DMS79 (cell line): Measurements from ENCODE around the gene SLC22A6.
"Not testable (repeated sequence)": the region's sequence is repeated elsewhere in the genome, so short reads cannot be mapped to it uniquely, and the experiment has no call there.

ENCODE experiments used
- DNase-seq: peaks from one replicate; lab custom pipeline; 2025; lab: John Stamatoyannopoulos, UW

SLC22A6 gene

DNA sequence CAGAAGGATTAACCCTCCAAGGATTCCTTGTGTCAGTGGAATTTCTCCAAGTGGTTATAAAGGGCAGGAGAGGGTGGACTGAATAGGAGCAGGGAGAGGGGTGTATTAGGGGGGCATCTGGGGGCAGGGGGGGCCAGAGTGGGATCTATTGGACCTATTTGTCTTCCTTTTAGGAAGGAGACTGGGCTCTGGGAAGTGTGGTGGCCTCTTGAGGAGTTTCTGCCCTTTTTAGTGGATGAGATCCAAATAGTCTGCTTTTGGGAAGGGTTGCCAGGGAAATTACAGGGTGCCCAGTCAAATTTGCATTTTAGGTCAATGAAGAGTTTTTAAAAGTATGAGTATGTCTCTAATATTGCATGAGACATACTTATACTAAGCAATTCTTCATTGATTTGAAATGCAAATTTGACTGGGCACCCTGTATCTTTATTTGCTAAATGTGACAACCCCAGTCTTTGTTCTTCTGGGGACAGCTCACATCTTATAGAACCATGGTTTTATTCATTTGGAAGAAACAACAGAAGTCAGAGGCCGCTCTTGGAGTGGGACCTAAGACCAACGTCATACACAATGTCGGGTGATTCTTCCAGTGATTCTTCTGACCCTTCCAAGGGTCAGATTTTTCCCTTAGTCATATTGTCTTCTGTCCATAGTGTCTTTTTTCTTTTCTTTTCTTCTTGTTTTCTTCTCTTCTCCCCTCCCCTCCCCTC lies 429 bp upstream of the SLC22A6 start:
- DNase-seq: no peak

DNA sequence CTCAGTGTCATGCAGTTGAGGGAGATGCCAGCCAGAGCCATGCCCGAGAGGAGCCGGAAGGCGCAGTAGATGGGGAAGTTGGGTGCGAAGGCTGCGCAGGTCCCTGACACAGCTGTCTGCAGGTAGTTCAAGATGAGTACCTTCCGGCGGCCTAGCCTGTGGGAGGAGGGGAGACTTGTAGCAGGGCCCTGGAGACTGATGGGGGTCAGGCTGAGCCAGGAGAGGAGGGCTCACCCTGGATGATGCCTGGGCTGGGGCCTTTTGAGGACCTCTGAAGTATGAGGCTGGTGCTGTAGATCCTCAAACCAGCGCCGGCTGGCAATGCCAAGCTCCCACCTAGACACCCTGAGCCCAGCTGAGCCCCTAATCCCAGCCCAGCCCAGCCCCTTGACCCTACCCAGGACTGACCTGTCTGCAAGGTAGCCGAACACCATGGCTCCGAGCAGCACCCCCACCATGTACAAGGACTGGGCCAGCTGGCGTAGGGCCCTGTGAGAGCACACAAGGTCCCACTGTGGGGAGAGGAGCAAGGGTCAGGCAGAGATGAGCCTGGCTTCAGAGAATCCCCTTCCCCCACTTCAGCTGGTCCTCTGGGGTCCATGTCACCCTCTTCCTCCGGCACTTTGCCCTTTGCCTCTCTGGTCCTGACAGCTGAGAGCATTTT lies 1.1 kb downstream of the SLC22A6 start:
- no peak for DNase-seq

GRCh38 chr11:62981743-62982142 lies 3.0 kb downstream of the SLC22A6 start:
- DNase-seq: no peak

- DNase-seq: no peak
These were observed 4.5 kb downstream of the SLC22A6 start for GRCh38 chr11:62980133-62980760.

DNA sequence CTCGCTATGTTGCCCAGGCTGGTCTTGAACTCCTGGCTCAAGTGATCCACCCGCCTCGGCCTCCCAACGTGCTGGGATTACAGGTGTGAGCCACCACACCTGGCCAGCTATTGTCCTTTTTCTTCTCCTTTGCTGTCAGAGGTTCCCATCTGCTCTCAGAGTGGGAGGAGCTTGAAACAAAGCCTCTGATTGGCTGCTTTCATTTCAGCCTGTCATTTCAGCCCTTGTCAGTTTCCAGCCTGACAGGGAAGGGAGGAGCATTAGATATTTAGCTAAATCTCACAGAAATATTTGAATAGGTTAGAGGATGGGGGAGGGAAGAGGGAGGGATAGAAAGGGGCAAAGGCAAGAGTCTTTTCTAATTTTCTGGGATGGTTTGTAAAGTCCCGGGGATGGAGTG lies 8.7 kb downstream of the SLC22A6 start:
- DNase-seq: no peak

DNA sequence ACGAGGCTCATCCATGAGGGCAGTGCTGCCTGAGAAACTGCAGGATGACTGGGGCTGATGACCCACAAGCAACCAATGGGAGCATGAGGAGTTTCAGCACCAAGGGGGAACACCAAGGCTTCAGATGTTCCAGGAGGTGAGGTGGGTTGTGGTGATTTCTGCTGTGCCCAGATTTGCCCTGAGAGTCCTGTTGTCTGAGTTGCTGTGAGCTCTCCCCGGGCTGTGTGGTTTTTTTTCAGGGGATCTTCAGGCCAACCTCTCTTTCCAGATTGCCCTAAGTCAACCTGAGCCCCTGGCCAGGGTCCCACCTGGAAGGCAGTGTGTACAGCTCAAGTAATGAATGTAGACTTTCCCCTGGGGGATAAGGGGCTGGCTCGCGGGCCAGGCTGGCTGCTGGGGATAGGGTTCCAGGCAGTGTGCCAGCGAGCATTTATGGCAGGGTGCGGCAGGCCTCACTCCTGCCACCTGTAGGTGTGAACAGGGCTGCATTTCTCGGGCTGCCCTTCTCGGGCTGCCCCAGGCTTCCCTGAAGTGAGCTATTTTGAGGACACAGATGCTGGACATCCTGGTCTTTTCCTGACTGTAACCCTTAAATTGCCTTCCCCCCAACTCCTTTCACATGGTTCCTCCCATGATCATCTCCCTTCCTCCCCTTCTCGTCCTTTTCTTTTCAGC lies 9.8 kb downstream of the SLC22A6 start:
- peak; percentile 33 for DNase-seq

GRCh38 chr11:62965574-62965973 lies 19.2 kb downstream of the SLC22A6 start:
- no peak for DNase-seq

DNA sequence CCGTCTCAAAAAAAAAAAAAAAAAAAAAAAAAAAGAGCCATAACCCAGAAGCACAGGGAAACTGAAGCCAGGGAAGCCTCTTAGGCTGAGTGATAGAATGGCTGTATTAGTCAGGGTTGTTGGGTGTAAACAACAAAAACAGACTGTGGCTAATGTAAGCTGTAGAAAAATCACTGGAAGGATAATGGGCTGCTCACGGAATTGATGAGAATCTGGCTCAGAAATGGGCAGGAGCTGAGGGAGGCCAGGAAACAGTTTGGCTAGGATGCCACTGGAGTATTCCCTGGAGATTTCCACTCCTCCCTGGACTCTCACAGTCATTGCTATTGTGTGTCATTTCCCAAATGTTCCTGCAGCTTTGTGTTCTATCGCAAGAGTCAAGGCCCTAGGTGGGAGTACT lies 22.4 kb downstream of the SLC22A6 start:
- DNase-seq: no peak

DNA sequence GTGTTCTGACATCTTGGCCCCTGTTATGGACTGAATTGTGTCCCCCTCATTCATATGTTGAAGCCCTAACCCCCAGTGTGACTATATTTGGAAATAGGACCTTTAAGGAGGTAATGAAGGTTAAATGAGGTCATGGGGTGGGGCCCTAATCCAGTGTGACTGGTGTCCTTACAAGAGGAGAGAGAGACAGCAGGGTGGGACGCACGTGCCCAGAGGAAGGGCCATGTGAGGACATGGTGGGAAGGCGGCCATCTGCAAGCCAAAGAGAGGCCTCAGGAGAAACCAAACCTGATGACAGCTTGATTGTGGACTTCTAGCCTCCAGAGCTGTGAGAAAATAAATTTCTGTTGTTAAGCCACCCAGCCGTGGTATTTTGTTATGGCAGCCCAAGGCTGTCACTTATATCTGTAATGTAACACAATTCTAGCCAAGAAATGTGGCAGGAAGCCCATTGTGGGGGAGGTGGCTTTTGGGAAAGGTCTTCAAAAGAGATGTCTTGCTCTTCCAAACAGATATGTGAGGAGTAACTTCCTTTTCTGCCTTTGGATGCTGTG lies 23.7 kb downstream of the SLC22A6 start:
- DNase-seq: no peak

- DNase-seq: no peak
These were observed 25.3 kb downstream of the SLC22A6 start for GRCh38 chr11:62959422-62959980.

- DNase-seq: no peak
These were observed 26.0 kb downstream of the SLC22A6 start for GRCh38 chr11:62958547-62959421.

GRCh38 chr11:62957147-62957546 lies 27.6 kb downstream of the SLC22A6 start:
- DNase-seq: no peak

DNA sequence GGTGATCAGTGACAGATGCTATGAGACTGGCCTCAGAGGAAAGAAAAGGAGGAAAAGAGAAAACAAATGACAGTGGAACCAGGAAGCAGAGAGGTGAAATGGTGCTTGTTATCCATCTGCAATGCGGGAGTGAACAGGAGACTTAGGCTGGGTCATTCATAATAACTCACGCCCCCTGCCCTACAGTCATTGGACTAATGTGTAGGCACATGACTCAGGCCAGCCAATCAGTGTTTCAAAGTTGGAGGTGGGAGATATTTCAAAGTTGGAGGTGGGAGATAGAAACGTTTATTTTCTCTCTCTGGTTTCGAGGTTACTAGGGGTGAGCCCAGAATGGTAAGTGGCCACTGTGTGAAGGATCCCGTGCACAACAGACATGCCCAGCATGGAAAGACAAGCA lies 30.3 kb downstream of the SLC22A6 start:
- no peak for DNase-seq

- DNase-seq: no peak
These were observed 31.0 kb downstream of the SLC22A6 start for GRCh38 chr11:62953811-62954210.

DNA sequence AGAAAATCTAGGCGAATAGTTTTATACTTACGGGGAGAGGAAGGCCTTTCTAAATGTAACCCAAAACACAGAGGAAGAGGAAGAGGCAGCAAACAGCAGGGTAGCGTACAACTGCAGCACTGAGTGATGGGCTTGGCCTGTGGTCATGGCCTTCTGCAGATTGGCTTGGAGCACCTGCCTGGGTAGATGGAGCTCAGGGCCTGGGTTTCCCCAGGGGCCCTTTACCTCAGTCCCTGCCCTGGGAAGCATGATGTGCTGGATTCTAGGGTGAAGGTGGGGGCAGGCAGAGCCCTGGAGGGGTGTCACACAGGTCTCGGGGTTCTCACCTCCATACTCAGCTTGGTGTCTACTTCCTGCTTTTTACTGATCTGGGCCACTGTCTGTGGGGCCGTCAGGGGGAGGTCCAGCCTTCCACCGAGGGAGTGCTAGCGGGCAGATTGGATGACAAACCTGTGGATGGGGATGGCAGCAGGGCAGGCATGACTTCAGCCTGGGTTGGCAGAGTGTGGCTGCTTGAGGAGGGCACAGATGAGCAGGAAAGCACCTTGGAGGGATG lies 35.9 kb downstream of the SLC22A6 start:
- no peak for DNase-seq

- not testable (repeated sequence) for DNase-seq
These were observed 39.2 kb downstream of the SLC22A6 start for GRCh38 chr11:62945538-62945937.

GRCh38 chr11:62937528-62937927 lies 47.2 kb downstream of the SLC22A6 start:
- DNase-seq: not testable (repeated sequence)

DNA sequence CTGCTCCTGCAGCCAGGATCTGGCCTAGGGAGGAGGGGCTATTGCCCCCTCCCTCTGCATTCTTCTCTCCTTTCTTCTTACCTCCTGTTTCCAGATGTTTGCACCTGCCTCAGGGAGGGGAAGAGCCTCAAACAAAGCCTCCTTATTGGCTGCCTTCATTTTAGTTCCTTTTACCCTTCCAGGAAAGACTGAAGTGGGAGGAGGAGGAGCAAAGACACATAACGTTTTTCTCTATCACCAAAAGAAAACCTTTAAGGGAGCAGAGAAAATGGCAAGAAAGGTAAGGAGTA lies 50.3 kb downstream of the SLC22A6 start:
- DNase-seq: no peak

- no peak for DNase-seq
These were observed 50.8 kb downstream of the SLC22A6 start for GRCh38 chr11:62933750-62934495.

GRCh38 chr11:62933285-62933684 lies 51.5 kb downstream of the SLC22A6 start:
- no peak for DNase-seq
